Small intestine (tissue), 7 donors: ENCODE data around the gene SCNN1B. TPM values are rescaled to one million over a fixed set of nuclear protein-coding genes. Genes with fewer than 3 reads are reported as not detected.
"Not testable (repeated sequence)": the region's sequence is repeated elsewhere in the genome, so short reads cannot be mapped to it uniquely, and the experiment has no call there.

Experiments
- DNase-seq, 2 donors: peaks; one replicate each; pipeline versions ENCODE4 v3.0.0 to v3.0.0-alpha.2; 2013
- FAIRE-seq: peaks from 2 replicates; lab custom pipeline; 2012; peaks lifted over from hg19 to GRCh38; lab: Jason Lieb, UNC
- H3K27ac ChIP-seq, 3 donors: one replicate each; pipeline ENCODE4 v1.5.1; 2013; ENCODE audit warnings: low read length in 2 of 3, mild to moderate bottlenecking in 2 of 3, control low read depth in 1 of 3, inconsistent platforms in 1 of 3, low read depth in 1 of 3, moderate library complexity in 1 of 3
- H3K27me3 ChIP-seq, 3 donors: one replicate each; pipeline ENCODE4 v1.6.1; 2013; ENCODE audit warnings: low read length in 3 of 3, inconsistent platforms in 1 of 3; ENCODE audit not compliant: control insufficient read depth in 3 of 3, insufficient read depth in 3 of 3
- H3K36me3 ChIP-seq, 3 donors: one replicate each; pipeline ENCODE4 v1.6.1; 2013; ENCODE audit warnings: low read length in 3 of 3, inconsistent platforms in 1 of 3, low read depth in 1 of 3, mild to moderate bottlenecking in 1 of 3, moderate library complexity in 1 of 3; ENCODE audit not compliant: control insufficient read depth in 3 of 3, insufficient read depth in 2 of 3
- H3K4me1 ChIP-seq, 3 donors: one replicate each; pipeline ENCODE4 v1.6.1; 2013; ENCODE audit warnings: low read length in 2 of 3, inconsistent platforms in 1 of 3, low read depth in 1 of 3, mild to moderate bottlenecking in 1 of 3, moderate library complexity in 1 of 3; ENCODE audit not compliant: control insufficient read depth in 3 of 3, insufficient read depth in 2 of 3
- H3K4me3 ChIP-seq, 3 donors: one replicate each; pipeline ENCODE4 v1.5.1; 2013; ENCODE audit warnings: low read length in 3 of 3, control low read depth in 1 of 3, inconsistent platforms in 1 of 3, low read depth in 1 of 3, mild to moderate bottlenecking in 1 of 3, moderate library complexity in 1 of 3
- H3K9me3 ChIP-seq, 2 donors: one replicate each; pipeline ENCODE4 v1.6.1; 2013; ENCODE audit warnings: low read depth in 1 of 2, low read length in 1 of 2; ENCODE audit not compliant: control insufficient read depth in 2 of 2, insufficient read depth in 1 of 2
- WGBS, 3 donors: extraction: QIAGEN DNeasy Blood & Tissue Kit; methylation state at CpG; one replicate each; pipeline ENCODE4 v1.1.7; 2013; 5-methylcytosine and 5-hydroxymethylcytosine counted together
- polyA plus RNA-seq, 4 donors: library from polyadenylated mRNA; stranded (reverse) in 3 of 4; unstranded in 1 of 4; fragments of 200-250 nt in 3 of 4; fragments of 120-200 nt in 1 of 4; gene quantifications; one replicate each; pipeline versions ENCODE4 v1.2.1 to v1.2.3, GENCODE V29; 2013
- donor health status: healthy with polysubstance abuse.
- donor health status: control.
- donor health status: control.
- donor health status: Bipolar disorder and iron deficiency.
- donor health status: healthy.

The SCNN1B gene
- polyA plus RNA-seq, 4 donors, result 2.2 to 5.1 TPM; not detected in 2

- Histone ChIP-seq H3K4me1 (no peaks in the 10 kb centered on the region), H3K36me3 (no peaks in the 10 kb centered on the region), H3K27ac (no peak overlapping the region), H3K4me3 (no peak overlapping the region), H3K9me3 (no peaks in the 10 kb centered on the region), H3K27me3 (no peaks in the 10 kb centered on the region)
- no peak for FAIRE-seq
- WGBS, 3 donors, result 70 to 75% (median 75%) methylated on average over 8 of the region's 8 CpGs
- DNase-seq, result no peak
Observed at GRCh38 chr16:23359092-23359760, 57.1 kb downstream of the SCNN1B start.

GRCh38 chr16:23362460-23363317 is 60.6 kb downstream of the SCNN1B start:
- 15 to 52% (median 27%) methylated on average over 11 of the region's 11 CpGs for WGBS, 3 donors
- FAIRE-seq (no peak), DNase-seq (peak; percentile 20 to 74)
- no peak overlapping the region for H3K4me3 ChIP-seq
- H3K36me3 ChIP-seq, result no peaks in the 10 kb centered on the region
- H3K27me3 ChIP-seq, result no peaks in the 10 kb centered on the region
- no peaks in the 10 kb centered on the region for H3K9me3 ChIP-seq
- H3K27ac ChIP-seq, result peak overlapping the region in 1 of 3 donors; percentile 19
- no peaks in the 10 kb centered on the region for H3K4me1 ChIP-seq

GRCh38 chr16:23365602-23366240 is 63.6 kb downstream of the SCNN1B start:
- 20 to 27% (median 20%) methylated on average over 5 of the region's 5 CpGs for WGBS, 3 donors
- DNase-seq, result no peak
- H3K27ac ChIP-seq, result no peak overlapping the region

GRCh38 chr16:23366341-23366740 is 64.2 kb downstream of the SCNN1B start:
- DNase-seq, H3K4me1 ChIP-seq, H3K36me3 ChIP-seq, H3K4me3 ChIP-seq, H3K9me3 ChIP-seq, H3K27me3 ChIP-seq, H3K27ac ChIP-seq, FAIRE-seq: not testable (repeated sequence)
- WGBS, 3 donors, result 64 to 82% (median 76%) methylated on average over 7 of the region's 7 CpGs

More at GRCh38 chr16:23365602-23366240, 63.6 kb downstream of the SCNN1B start:
- Histone ChIP-seq H3K27me3 (no peaks in the 10 kb centered on the region), H3K4me3 (no peak overlapping the region), H3K4me1 (no peaks in the 10 kb centered on the region), H3K36me3 (no peaks in the 10 kb centered on the region), H3K9me3 (no peaks in the 10 kb centered on the region)
- no peak for FAIRE-seq

- WGBS, 3 donors, result 81 to 88% (median 85%) methylated on average over 10 of the region's 10 CpGs
- Histone ChIP-seq H3K4me1 (no peaks in the 10 kb centered on the region), H3K27ac (no peak overlapping the region), H3K36me3 (no peaks in the 10 kb centered on the region), H3K4me3 (no peak overlapping the region), H3K27me3 (no peaks in the 10 kb centered on the region), H3K9me3 (no peaks in the 10 kb centered on the region)
- DNase-seq, result no peak
- no peak for FAIRE-seq
Observed at GRCh38 chr16:23367564-23367963, 65.5 kb downstream of the SCNN1B start.

- Histone ChIP-seq H3K27ac (no peak overlapping the region), H3K4me3 (no peak overlapping the region), H3K27me3 (no peaks in the 10 kb centered on the region), H3K9me3 (no peaks in the 10 kb centered on the region), H3K4me1 (no peaks in the 10 kb centered on the region), H3K36me3 (no peaks in the 10 kb centered on the region)
- FAIRE-seq (no peak), DNase-seq (no peak)
- 77 to 91% (median 83%) methylated on average over 8 of the region's 8 CpGs for WGBS, 3 donors
Observed at GRCh38 chr16:23367988-23368387, 65.9 kb downstream of the SCNN1B start.

- H3K27ac ChIP-seq, result no peak overlapping the region
- no peaks in the 10 kb centered on the region for H3K9me3 ChIP-seq
- 30 to 64% (median 44%) methylated on average over 5 of the region's 5 CpGs for WGBS, 3 donors
- H3K4me1 ChIP-seq, result no peaks in the 10 kb centered on the region
- FAIRE-seq (no peak), DNase-seq (no peak)
- no peak overlapping the region for H3K4me3 ChIP-seq
- H3K36me3 ChIP-seq, result no peaks in the 10 kb centered on the region
- H3K27me3 ChIP-seq, result no peaks in the 10 kb centered on the region
Observed at GRCh38 chr16:23368469-23368868, 66.4 kb downstream of the SCNN1B start.

- FAIRE-seq (no peak), DNase-seq (no peak)
- H3K27me3 ChIP-seq, result no peaks in the 10 kb centered on the region
- no peaks in the 10 kb centered on the region for H3K4me1 ChIP-seq
- H3K27ac ChIP-seq, result no peak overlapping the region
- no peak overlapping the region for H3K4me3 ChIP-seq
- WGBS, 3 donors, result 49 to 64% (median 60%) methylated on average over 7 of the region's 7 CpGs
- no peaks in the 10 kb centered on the region for H3K36me3 ChIP-seq
- H3K9me3 ChIP-seq, result no peaks in the 10 kb centered on the region
Observed at GRCh38 chr16:23369416-23369815, 67.3 kb downstream of the SCNN1B start.
